ENCODE results near the gene CALHM2. TPM values are rescaled to one million over a fixed set of nuclear protein-coding genes. Genes with fewer than 3 reads are reported as not detected.

The CALHM2 gene
- total and polyA plus RNA-seq, 2 donors (not counting 1 experiment from before 2014, with no cell fraction given) = 35.8 to 37.2 TPM

DNA sequence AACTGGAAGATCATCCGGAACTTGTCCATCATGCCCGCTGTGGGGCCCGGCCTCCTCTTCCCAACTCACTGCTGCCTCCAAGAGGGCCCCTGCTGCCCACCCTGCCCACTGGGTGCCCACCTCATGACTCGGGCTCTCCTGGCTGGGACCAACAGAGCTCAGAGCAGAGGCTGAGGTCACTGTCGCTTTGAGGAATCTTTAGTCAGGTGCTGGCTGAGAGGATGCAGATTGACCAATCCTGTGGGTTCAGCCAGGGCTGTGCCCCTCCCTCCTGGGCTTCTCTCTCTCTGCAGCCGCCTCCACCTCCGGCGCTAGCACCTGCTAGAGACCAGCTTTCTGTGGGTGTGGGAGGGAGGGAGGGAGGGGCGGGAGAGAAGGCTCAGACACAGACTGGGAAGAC lies 6.5 kb upstream of the CALHM2 start, which contains the start of gene CALHM1:
TSS of gene CALHM1 (minus strand) at position 181 of the 400 bp plus-strand sequence. CDS start at position 32, 149 bp downstream.
- H2AFZ ChIP-seq (ENCODE audit: low read length) = no peak within 1 kb of the TSS
- H3K4me3 ChIP-seq (replicated peaks in 1 of 4; ENCODE audit: control extremely low read depth in 1 of 4, insufficient read depth in 1 of 4, low read depth in 3 of 4, low read length in 4 of 4) = no peak within 1 kb of the TSS
- H3K4me1 ChIP-seq (ENCODE audit: control insufficient read depth, extremely low read depth, insufficient read depth, low read length) = no peaks in the 10 kb centered on the region
- no peak within 1 kb of the TSS for H3K27ac ChIP-seq (ENCODE audit: insufficient read depth, low read length)
- no peaks in the 10 kb centered on the region for H3K79me2 ChIP-seq (ENCODE audit: control insufficient read depth, insufficient read depth, low read length)
- TF ChIP-seq, protein P1, sequence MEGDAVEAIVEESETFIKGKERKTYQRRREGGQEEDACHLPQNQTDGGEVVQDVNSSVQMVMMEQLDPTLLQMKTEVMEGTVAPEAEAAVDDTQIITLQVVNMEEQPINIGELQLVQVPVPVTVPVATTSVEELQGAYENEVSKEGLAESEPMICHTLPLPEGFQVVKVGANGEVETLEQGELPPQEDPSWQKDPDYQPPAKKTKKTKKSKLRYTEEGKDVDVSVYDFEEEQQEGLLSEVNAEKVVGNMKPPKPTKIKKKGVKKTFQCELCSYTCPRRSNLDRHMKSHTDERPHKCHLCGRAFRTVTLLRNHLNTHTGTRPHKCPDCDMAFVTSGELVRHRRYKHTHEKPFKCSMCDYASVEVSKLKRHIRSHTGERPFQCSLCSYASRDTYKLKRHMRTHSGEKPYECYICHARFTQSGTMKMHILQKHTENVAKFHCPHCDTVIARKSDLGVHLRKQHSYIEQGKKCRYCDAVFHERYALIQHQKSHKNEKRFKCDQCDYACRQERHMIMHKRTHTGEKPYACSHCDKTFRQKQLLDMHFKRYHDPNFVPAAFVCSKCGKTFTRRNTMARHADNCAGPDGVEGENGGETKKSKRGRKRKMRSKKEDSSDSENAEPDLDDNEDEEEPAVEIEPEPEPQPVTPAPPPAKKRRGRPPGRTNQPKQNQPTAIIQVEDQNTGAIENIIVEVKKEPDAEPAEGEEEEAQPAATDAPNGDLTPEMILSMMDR (conservative IDR thresholded peaks at IDR 0.05 in 1 of 2, IDR thresholded peaks at IDR 0.05 in 1 of 2; ENCODE audit: low read depth in 1 of 2, low read length in 2 of 2) = no peak
- TF ChIP-seq EZH2 (IDR thresholded peaks at IDR 0.05; ENCODE audit: low read length, missing control alignments) = no peak
- no peak for DNase-seq (ENCODE audit: low read depth in 2 of 2)
- no peaks in the 10 kb centered on the region for H3K27me3 ChIP-seq (ENCODE audit: control insufficient read depth, insufficient read depth, low read length)
- no peak within 1 kb of the TSS for H3K4me2 ChIP-seq (ENCODE audit: extremely low read depth, insufficient read depth, low read length)
- H3K36me3 ChIP-seq (ENCODE audit: control insufficient read depth, insufficient read depth, low read length) = no peaks in the 10 kb centered on the region
- H4K20me1 ChIP-seq (ENCODE audit: control insufficient read depth, extremely low read depth, insufficient read depth, low read length) = no peaks in the 10 kb centered on the region
- H3K9me3 ChIP-seq (ENCODE audit: control insufficient read depth, insufficient read depth, low read depth, low read length) = no peaks in the 10 kb centered on the region
- no peak within 1 kb of the TSS for H3K9ac ChIP-seq (ENCODE audit: insufficient read depth, low read length)

DNA sequence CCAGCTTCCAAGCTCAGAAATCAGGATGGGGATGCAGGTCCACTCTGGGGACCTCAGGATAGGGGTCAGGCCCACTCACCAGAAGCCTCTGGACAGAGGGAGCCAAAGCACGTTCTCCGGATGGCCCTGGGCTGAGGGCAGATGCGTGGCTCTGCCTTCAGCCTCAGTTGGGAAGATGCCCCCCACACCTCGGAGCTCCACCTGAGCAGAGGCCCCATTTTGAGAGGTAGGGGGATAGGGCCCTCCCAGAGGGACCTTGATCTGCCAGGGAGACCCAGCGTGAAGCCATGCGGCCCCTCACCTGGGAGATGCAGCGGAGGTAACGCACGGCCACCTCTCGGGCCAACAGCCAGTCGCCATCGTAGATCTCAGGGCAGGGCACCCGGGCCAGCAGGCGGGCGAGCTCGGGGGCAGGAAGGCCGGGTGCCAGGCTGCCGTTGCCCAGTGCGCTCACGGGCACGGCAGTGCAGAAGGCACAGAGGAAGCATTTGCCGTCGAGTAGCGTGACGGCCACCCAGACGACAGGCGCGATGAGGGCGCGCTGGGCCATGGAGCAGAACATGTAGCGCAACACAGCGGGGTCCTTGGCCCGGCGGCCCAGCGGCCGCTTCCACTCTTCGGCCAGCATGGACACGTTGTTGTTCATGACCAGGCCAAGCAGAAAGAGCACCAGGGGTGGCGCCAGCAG lies 5.9 kb upstream of the CALHM2 start:
- no peaks in the 10 kb centered on the region for H3K27me3 ChIP-seq (ENCODE audit: control insufficient read depth, insufficient read depth, low read length)
- H3K4me2 ChIP-seq (ENCODE audit: extremely low read depth, insufficient read depth, low read length) = no peak overlapping the region
- H3K9me3 ChIP-seq (ENCODE audit: control insufficient read depth, insufficient read depth, low read depth, low read length) = no peaks in the 10 kb centered on the region
- H3K9ac ChIP-seq (ENCODE audit: insufficient read depth, low read length) = no peak overlapping the region
- no peak overlapping the region for H3K27ac ChIP-seq (ENCODE audit: insufficient read depth, low read length)
- no peaks in the 10 kb centered on the region for H3K79me2 ChIP-seq (ENCODE audit: control insufficient read depth, insufficient read depth, low read length)
- no peak overlapping the region for H2AFZ ChIP-seq (ENCODE audit: low read length)
- no peak for DNase-seq (ENCODE audit: low read depth in 2 of 2)
- no peak for TF ChIP-seq EZH2 (IDR thresholded peaks at IDR 0.05; ENCODE audit: low read length, missing control alignments)
- H4K20me1 ChIP-seq (ENCODE audit: control insufficient read depth, extremely low read depth, insufficient read depth, low read length) = no peaks in the 10 kb centered on the region
- H3K4me1 ChIP-seq (ENCODE audit: control insufficient read depth, extremely low read depth, insufficient read depth, low read length) = peaks cover under 1% of the 10 kb centered on the region
- no peak overlapping the region for H3K4me3 ChIP-seq (replicated peaks in 1 of 4; ENCODE audit: control extremely low read depth in 1 of 4, insufficient read depth in 1 of 4, low read depth in 3 of 4, low read length in 4 of 4)
- no peaks in the 10 kb centered on the region for H3K36me3 ChIP-seq (ENCODE audit: control insufficient read depth, insufficient read depth, low read length)

- TF ChIP-seq, protein P1 (conservative IDR thresholded peaks at IDR 0.05 in 1 of 2, IDR thresholded peaks at IDR 0.05 in 1 of 2; ENCODE audit: low read depth in 1 of 2, low read length in 2 of 2) = no peak
- TF ChIP-seq EZH2 (IDR thresholded peaks at IDR 0.05; ENCODE audit: low read length, missing control alignments) = no peak
- Histone ChIP-seq H4K20me1 (ENCODE audit: control insufficient read depth, extremely low read depth, insufficient read depth, low read length) (no peaks in the 10 kb centered on the region), H3K27ac (ENCODE audit: insufficient read depth, low read length) (no peak overlapping the region), H3K4me1 (ENCODE audit: control insufficient read depth, extremely low read depth, insufficient read depth, low read length) (peaks cover 7% of the 10 kb centered on the region), H3K4me3 (replicated peaks in 1 of 4; ENCODE audit: control extremely low read depth in 1 of 4, insufficient read depth in 1 of 4, low read depth in 3 of 4, low read length in 4 of 4) (no peak overlapping the region), H3K27me3 (ENCODE audit: control insufficient read depth, insufficient read depth, low read length) (no peaks in the 10 kb centered on the region), H3K4me2 (ENCODE audit: extremely low read depth, insufficient read depth, low read length) (no peak overlapping the region), H2AFZ (ENCODE audit: low read length) (no peak overlapping the region), H3K79me2 (ENCODE audit: control insufficient read depth, insufficient read depth, low read length) (no peaks in the 10 kb centered on the region), H3K9me3 (ENCODE audit: control insufficient read depth, insufficient read depth, low read depth, low read length) (no peaks in the 10 kb centered on the region), H3K9ac (ENCODE audit: insufficient read depth, low read length) (no peak overlapping the region), H3K36me3 (ENCODE audit: control insufficient read depth, insufficient read depth, low read length) (no peaks in the 10 kb centered on the region)
- DNase-seq (ENCODE audit: low read depth in 2 of 2) = no peak
Observed at GRCh38 chr10:103457176-103457712, 5.1 kb upstream of the CALHM2 start.

All from fibroblast of lung (primary cell).